CD8-positive, alpha-beta memory T cell (primary cell): ENCODE results near the gene STIM1. TPM values are rescaled to one million over a fixed set of nuclear protein-coding genes. Genes with fewer than 3 reads are reported as not detected.
A peak's percentile ranks its signal among the peaks of the same experiment; 100 is the strongest.
"Not testable (repeated sequence)": the region's sequence is repeated elsewhere in the genome, so short reads cannot be mapped to it uniquely, and the experiment has no call there.

Experiments
- CTCF ChIA-PET: fragments of 350-600 bp; sonication (Branson Sonifier 250); formaldehyde crosslinking; loops from one replicate; lab custom pipeline; 2021; ENCODE audit warnings: antibody characterized with exemption; lab: Charles Lee
- POLR2A ChIA-PET: fragments of 350-600 bp; sonication (Branson Sonifier 250); formaldehyde crosslinking; loops from one replicate; lab custom pipeline; 2021; ENCODE audit warnings: antibody characterized with exemption; lab: Charles Lee
- DNase-seq, 5 donors: peaks; one replicate each; pipeline versions ENCODE4 v3.0.0 to v3.0.0-alpha.2; 2020 to 2022; ENCODE audit warnings: mixed read lengths in 1 of 5
- H3K27ac ChIP-seq: one replicate; pipeline ENCODE4 v1.7.0; 2013; ENCODE audit warnings: low read depth, mild to moderate bottlenecking, low read length, moderate library complexity
- H3K27me3 ChIP-seq: 2 replicates; pipeline ENCODE4 v1.7.0; 2013; ENCODE audit warnings: low read length, mild to moderate bottlenecking; ENCODE audit not compliant: insufficient read depth, poor library complexity, severe bottlenecking
- H3K36me3 ChIP-seq: 2 replicates; pipeline ENCODE4 v1.7.0; 2013; ENCODE audit warnings: mild to moderate bottlenecking, low read length, moderate library complexity; ENCODE audit not compliant: insufficient read depth
- H3K4me1 ChIP-seq: 2 replicates; pipeline ENCODE4 v1.7.0; 2013; ENCODE audit warnings: mild to moderate bottlenecking, low read length, moderate library complexity; ENCODE audit not compliant: insufficient read depth
- H3K4me3 ChIP-seq: 2 replicates; pipeline ENCODE4 v1.7.0; 2013; ENCODE audit warnings: mild to moderate bottlenecking, low read length
- H3K9me3 ChIP-seq: 2 replicates; pipeline ENCODE4 v1.7.0; 2013; ENCODE audit warnings: mild to moderate bottlenecking, low read length
- H3K27ac Mint-ChIP-seq, 8 donors: one replicate each; pipeline ENCODE4 v1.8.0; 2020 to 2021; ENCODE audit warnings: mixed read lengths in 8 of 8, mild to moderate bottlenecking in 6 of 8, inconsistent platforms in 3 of 8, moderate library complexity in 3 of 8
- H3K27me3 Mint-ChIP-seq, 2 donors: one replicate each; pipeline ENCODE4 v1.8.0; 2020 to 2021; ENCODE audit warnings: mixed read lengths in 2 of 2, mild to moderate bottlenecking in 1 of 2, moderate library complexity in 1 of 2
- H3K36me3 Mint-ChIP-seq, 3 donors: one replicate each; pipeline ENCODE4 v1.8.0; 2020 to 2021; ENCODE audit warnings: mixed read lengths in 3 of 3, inconsistent platforms in 1 of 3, mild to moderate bottlenecking in 1 of 3
- H3K4me1 Mint-ChIP-seq, 3 donors: one replicate each; pipeline ENCODE4 v1.8.0; 2020 to 2021; ENCODE audit warnings: mixed read lengths in 3 of 3, inconsistent platforms in 1 of 3, mild to moderate bottlenecking in 1 of 3
- H3K4me3 Mint-ChIP-seq, 7 donors: one replicate each; pipeline ENCODE4 v1.8.0; 2020 to 2021; ENCODE audit warnings: mixed read lengths in 7 of 7, mild to moderate bottlenecking in 6 of 7, moderate library complexity in 4 of 7, inconsistent platforms in 2 of 7
- H3K9me3 Mint-ChIP-seq, 5 donors: one replicate each; pipeline ENCODE4 v1.8.0; 2020 to 2022; ENCODE audit warnings: mixed read lengths in 5 of 5, mild to moderate bottlenecking in 3 of 5, moderate library complexity in 2 of 5, inconsistent platforms in 1 of 5
- polyA plus RNA-seq: library from polyadenylated mRNA; unstranded; fragments of 300-500 nt; fragmentation: Illumina TruSeq; gene quantifications from one replicate; pipeline ENCODE4 v1.2.3, GENCODE V29; 2021
- total RNA-seq, 2 experiments: library from RNA; stranded (reverse); gene quantifications; one replicate each; pipeline ENCODE4 v1.2.3, GENCODE V29; 2021

STIM1 gene
- total and polyA plus RNA-seq, 3 experiments from 2014 or later: 43.8 to 46.0 (median 45.6) TPM

DNA sequence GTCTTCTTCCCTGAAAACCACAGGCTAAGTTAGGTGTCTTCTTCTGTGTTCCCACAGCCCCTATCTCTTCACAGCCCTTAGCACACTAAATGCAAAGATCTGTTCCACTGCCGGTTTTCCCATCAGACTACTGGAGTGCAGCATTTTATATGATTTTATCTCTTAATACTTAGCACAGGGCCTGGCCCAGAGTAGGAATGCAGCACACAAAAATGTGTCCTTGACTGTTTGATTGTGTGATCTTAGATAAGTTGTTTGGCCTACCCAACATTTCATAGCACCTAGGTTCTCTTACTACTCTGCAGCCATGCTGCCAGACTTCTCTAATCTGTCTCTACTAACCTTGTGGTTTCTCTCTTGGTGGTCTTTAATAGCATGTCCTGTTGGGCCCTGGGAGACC lies 185.0 kb downstream of the STIM1 start:
- Histone ChIP-seq H3K27ac (no peak overlapping the region), H3K9me3 (no peaks in the 10 kb centered on the region), H3K4me1 (peaks cover 9% of the 10 kb centered on the region), H3K4me3 (no peak overlapping the region), H3K27me3 (no peaks in the 10 kb centered on the region), H3K36me3 (no peaks in the 10 kb centered on the region)
- peak overlapping the region in 1 of 7 donors; percentile 28 for H3K4me3 Mint-ChIP-seq
- POLR2A ChIA-PET: no interaction called here
- DNase-seq: no peak
- CTCF ChIA-PET: interaction anchor here (4.6 kb wide), 1 partner anchor 185 kb away, joined by 30 read pairs; the partner anchor contains the start of gene STIM1
- H3K36me3 Mint-ChIP-seq: peaks cover 0 to 8% (median 2%) of the 10 kb centered on the region in 3 donors
- peaks cover 43 to 67% (median 54%) of the 10 kb centered on the region in 3 donors for H3K4me1 Mint-ChIP-seq
- no peaks in the 10 kb centered on the region for H3K9me3 Mint-ChIP-seq
- H3K27ac Mint-ChIP-seq: peak overlapping the region in 7 of 8 donors; percentile 7 to 66 (median 30)
- no peaks in the 10 kb centered on the region for H3K27me3 Mint-ChIP-seq

DNA sequence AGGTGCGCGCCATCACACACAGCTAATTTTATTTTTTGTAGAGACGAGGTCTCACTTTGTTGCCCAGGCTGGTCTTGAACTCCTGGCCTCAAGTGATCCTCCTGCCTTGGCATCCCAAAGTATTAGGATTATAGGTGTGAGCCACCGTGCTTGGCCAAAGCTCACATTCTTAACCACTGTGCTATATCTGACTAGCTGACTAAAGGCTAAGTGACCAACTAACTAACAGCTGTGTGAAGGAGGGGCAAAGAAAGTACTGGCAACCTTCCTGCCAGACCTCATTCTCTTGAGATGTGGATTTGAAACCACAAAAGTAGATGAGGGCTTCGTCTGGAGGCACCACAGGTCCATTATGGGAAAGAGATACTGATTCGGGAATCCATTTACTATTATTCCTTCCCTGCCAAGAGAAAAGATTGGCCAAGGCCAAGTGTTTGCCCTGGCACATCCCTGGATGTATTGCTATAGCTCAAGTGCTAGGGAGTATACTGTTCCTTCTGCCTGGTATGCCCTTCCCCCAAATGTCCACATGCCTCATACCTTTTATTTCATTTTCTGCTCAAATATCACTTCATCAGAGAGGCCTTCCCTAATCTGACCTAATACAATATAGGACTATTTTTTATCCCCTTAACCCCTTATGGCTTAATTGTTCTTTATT lies 186.4 kb downstream of the STIM1 start:
- no peaks in the 10 kb centered on the region for H3K27me3 Mint-ChIP-seq
- Histone ChIP-seq H3K4me1 (peaks cover 9% of the 10 kb centered on the region), H3K27me3 (no peaks in the 10 kb centered on the region), H3K9me3 (no peaks in the 10 kb centered on the region), H3K4me3 (no peak overlapping the region), H3K36me3 (no peaks in the 10 kb centered on the region), H3K27ac (no peak overlapping the region)
- CTCF ChIA-PET: interaction anchor here (4.6 kb wide), 1 partner anchor 186 kb away, joined by 30 read pairs; the partner anchor contains the start of gene STIM1
- H3K4me3 Mint-ChIP-seq: no peak overlapping the region
- POLR2A ChIA-PET: no interaction called here
- no peaks in the 10 kb centered on the region for H3K9me3 Mint-ChIP-seq
- peaks cover 0 to 6% (median 2%) of the 10 kb centered on the region in 3 donors for H3K36me3 Mint-ChIP-seq
- peaks cover 37 to 60% (median 42%) of the 10 kb centered on the region in 3 donors for H3K4me1 Mint-ChIP-seq
- peak overlapping the region in 1 of 8 donors; percentile 4 for H3K27ac Mint-ChIP-seq
- DNase-seq: no peak

DNA sequence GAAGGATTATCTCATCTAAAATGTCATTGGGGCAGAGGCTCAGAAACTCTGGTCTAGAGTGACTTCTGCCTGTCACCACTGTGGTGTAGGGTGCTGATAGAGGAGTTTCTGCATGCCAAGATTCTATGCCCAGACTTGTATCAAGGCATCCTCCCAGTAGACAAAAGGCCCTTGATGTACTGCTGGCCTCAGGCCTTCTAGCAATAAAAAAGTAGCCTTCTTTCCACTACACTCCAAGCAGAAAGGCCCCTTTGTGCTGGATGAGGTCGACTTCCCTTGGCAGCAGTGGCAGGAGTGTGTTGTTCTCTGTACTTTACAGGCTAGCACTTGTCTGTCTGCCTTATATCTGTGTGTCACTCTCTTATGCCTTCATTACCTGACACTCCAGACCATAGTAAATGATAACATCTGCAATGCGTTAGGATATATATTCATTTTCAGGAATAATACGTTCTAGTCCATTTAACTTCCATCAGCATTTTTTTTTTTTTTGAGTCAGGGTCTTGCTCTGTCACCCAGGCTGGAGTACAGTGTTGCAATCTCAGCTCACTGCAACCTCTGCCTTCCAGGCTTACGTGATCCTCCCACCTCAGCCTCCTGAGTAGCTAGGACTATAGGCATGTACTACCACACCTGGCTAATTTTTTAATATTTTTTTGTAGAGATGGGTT lies 189.6 kb downstream of the STIM1 start:
- Histone ChIP-seq H3K27ac (no peak overlapping the region), H3K27me3 (no peaks in the 10 kb centered on the region), H3K4me1 (peaks cover 6% of the 10 kb centered on the region), H3K4me3 (no peak overlapping the region), H3K9me3 (no peaks in the 10 kb centered on the region), H3K36me3 (no peaks in the 10 kb centered on the region)
- ChIA-PET POLR2A (no interaction called here), CTCF (interaction anchor here (1.0 to 4.6 kb wide), 5 partner anchors 190 to 204 kb away, joined by 3 to 30 read pairs (median 4); partner anchors contain the start of gene STIM1)
- peak overlapping the region in 5 of 8 donors; percentile 25 to 69 (median 57) for H3K27ac Mint-ChIP-seq
- DNase-seq: no peak
- peaks cover 0 to 21% (median 10%) of the 10 kb centered on the region in 3 donors for H3K36me3 Mint-ChIP-seq
- peaks cover 26 to 49% (median 31%) of the 10 kb centered on the region in 3 donors for H3K4me1 Mint-ChIP-seq
- H3K27me3 Mint-ChIP-seq: no peaks in the 10 kb centered on the region
- no peak overlapping the region for H3K4me3 Mint-ChIP-seq
- H3K9me3 Mint-ChIP-seq: no peaks in the 10 kb centered on the region

DNA sequence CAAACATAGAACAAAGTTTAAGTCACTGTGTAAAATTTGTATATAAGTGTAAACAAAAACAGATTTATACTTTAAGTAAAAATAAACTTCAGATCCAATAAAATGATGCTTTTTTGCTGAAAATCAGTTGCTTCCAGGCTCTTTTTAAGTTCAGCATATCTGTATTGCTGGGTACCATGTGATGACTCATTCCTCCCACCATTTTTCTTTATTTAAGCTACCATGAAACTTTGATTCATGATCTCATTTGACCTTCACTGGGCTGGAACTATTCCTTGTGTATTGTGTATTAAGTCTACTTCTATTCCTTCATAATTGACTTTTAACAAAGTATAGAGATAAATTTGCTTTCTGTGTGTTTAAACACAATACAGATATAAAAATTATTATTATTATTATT lies 192.9 kb downstream of the STIM1 start:
- Mint-ChIP-seq H3K4me3 (no peak overlapping the region), H3K4me1 (peaks cover 15 to 25% (median 18%) of the 10 kb centered on the region in 3 donors), H3K9me3 (no peaks in the 10 kb centered on the region), H3K27me3 (no peaks in the 10 kb centered on the region), H3K36me3 (peaks cover 7 to 37% (median 16%) of the 10 kb centered on the region in 3 donors), H3K27ac (no peak overlapping the region)
- H3K4me1 ChIP-seq: no peaks in the 10 kb centered on the region
- no peak overlapping the region for H3K4me3 ChIP-seq
- H3K36me3 ChIP-seq: no peaks in the 10 kb centered on the region
- H3K27ac ChIP-seq: no peak overlapping the region
- H3K9me3 ChIP-seq: no peaks in the 10 kb centered on the region
- DNase-seq: no peak
- no peaks in the 10 kb centered on the region for H3K27me3 ChIP-seq
- ChIA-PET CTCF (interaction anchor here (1.4 kb wide), 1 partner anchor 157 kb away, joined by 3 read pairs; no protein-coding TSS in a partner anchor), POLR2A (no interaction called here)

DNA sequence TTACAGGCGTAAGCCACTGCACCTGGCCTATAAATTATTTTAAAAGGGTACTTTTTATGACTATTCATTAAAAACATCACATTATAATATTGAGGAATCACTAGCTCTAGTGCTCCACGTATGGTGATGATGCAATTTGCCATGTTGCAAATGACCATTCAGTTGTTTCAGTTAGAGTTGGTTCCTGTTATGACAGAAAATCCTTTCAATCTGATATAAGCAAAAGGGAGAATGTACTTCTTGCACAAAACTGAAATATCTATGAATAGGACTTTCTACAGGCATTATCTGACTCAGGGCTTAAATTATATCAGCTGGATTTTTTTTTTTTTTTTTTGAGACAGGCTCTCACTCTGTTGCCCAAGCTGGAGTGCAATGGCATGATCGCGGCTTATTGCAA lies 193.5 kb downstream of the STIM1 start:
- H3K9me3 Mint-ChIP-seq: no peaks in the 10 kb centered on the region
- CTCF ChIA-PET: interaction anchor here (1.0 to 1.4 kb wide), 2 partner anchors 157 to 194 kb away, joined by 3 read pairs; no protein-coding TSS in a partner anchor

DNA sequence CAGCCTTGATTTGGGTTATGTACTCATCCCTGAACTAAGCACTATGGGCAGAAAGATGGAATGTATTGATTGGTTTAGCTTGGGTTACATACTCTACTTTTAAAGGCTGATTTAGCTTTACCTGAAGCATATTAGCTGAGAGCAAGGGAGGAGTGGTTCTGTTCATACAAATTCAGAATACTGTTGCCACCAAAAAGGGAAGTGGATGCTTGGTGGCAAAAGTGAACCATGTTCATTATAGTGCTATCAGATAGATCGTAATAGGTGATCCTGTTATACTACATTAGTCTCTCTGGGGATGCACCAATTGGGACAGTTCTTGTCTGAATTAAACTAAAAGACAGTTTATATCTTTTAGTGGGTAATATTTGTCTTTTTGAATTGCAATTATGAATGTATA lies 194.7 kb downstream of the STIM1 start:
- ChIA-PET POLR2A (no interaction called here), CTCF (interaction anchor here (1.0 to 1.4 kb wide), 2 partner anchors 158 to 195 kb away, joined by 3 read pairs; no protein-coding TSS in a partner anchor)
- peaks cover 7 to 41% (median 19%) of the 10 kb centered on the region in 3 donors for H3K36me3 Mint-ChIP-seq
- Histone ChIP-seq H3K9me3 (no peaks in the 10 kb centered on the region), H3K27me3 (no peaks in the 10 kb centered on the region), H3K4me1 (no peaks in the 10 kb centered on the region), H3K27ac (no peak overlapping the region), H3K4me3 (no peak overlapping the region), H3K36me3 (peaks cover 5% of the 10 kb centered on the region)
- DNase-seq: no peak
- no peak overlapping the region for H3K4me3 Mint-ChIP-seq
- peaks cover 4 to 11% (median 9%) of the 10 kb centered on the region in 3 donors for H3K4me1 Mint-ChIP-seq
- no peaks in the 10 kb centered on the region for H3K27me3 Mint-ChIP-seq
- no peaks in the 10 kb centered on the region for H3K9me3 Mint-ChIP-seq
- no peak overlapping the region for H3K27ac Mint-ChIP-seq

More for the DNA sequence above, 193.5 kb downstream of the STIM1 start:
- no peaks in the 10 kb centered on the region for H3K27me3 Mint-ChIP-seq
- Histone ChIP-seq H3K9me3 (no peaks in the 10 kb centered on the region), H3K27me3 (no peaks in the 10 kb centered on the region), H3K27ac (no peak overlapping the region), H3K4me3 (no peak overlapping the region), H3K4me1 (no peaks in the 10 kb centered on the region), H3K36me3 (no peaks in the 10 kb centered on the region)
- POLR2A ChIA-PET: interaction anchor here (0.9 kb wide), 1 partner anchor 191 kb away, joined by 5 read pairs; no protein-coding TSS in a partner anchor
- H3K4me1 Mint-ChIP-seq: peaks cover 13 to 23% (median 16%) of the 10 kb centered on the region in 3 donors
- DNase-seq: no peak
- no peak overlapping the region for H3K27ac Mint-ChIP-seq
- H3K36me3 Mint-ChIP-seq: peaks cover 7 to 37% (median 16%) of the 10 kb centered on the region in 3 donors
- H3K4me3 Mint-ChIP-seq: no peak overlapping the region

DNA sequence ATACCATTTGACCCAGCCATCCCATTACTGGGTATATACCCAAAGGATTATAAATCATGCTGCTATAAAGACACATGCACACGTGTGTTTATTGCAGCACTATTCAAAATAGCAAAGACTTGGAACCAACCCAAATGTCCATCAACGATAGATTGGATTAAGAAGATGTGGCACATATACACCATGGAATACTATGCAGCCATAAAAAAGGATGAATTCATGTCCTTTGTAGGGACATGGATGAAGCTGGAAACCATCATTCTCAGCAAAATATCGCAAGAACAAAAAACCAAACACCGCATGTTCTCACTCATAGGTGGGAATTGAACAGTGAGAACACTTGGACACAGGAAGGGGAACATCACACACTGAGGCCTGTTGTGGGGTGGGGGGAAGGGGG lies 197.7 kb downstream of the STIM1 start:
- H3K27me3 Mint-ChIP-seq, CTCF ChIA-PET: not testable (repeated sequence)
- peaks cover 7 to 59% (median 23%) of the 10 kb centered on the region in 3 donors for H3K36me3 Mint-ChIP-seq

More for the DNA sequence above, 197.7 kb downstream of the STIM1 start:
- peaks cover 11 to 25% (median 19%) of the 10 kb centered on the region in 3 donors for H3K4me1 Mint-ChIP-seq
- H3K27ac ChIP-seq, DNase-seq, H3K9me3 Mint-ChIP-seq, H3K27ac Mint-ChIP-seq, H3K9me3 ChIP-seq, H3K4me1 ChIP-seq, H3K4me3 ChIP-seq, H3K4me3 Mint-ChIP-seq, H3K27me3 ChIP-seq, POLR2A ChIA-PET: not testable (repeated sequence)
- H3K36me3 ChIP-seq: peaks cover 17% of the 10 kb centered on the region
